Memory B cell (primary cell): ENCODE results near the gene NUP93.
A peak's percentile ranks its signal among the peaks of the same experiment; 100 is the strongest.

Source experiments
- ATAC-seq: fragments of 150-1000 bp; cut with Tn5 transposase; 2 replicates; pipeline ENCODE4 v1.10.0; 2021; ENCODE audit warnings: low read depth, mild to moderate bottlenecking, moderate library complexity
- DNase-seq, 2 donors: peaks; one replicate each; pipeline ENCODE4 v3.0.0; 2022; ENCODE audit warnings: low spot score in 2 of 2
- H3K27ac Mint-ChIP-seq: one replicate; pipeline ENCODE4 v1.8.0; 2022; ENCODE audit warnings: mild to moderate bottlenecking, moderate library complexity, mixed read lengths
- H3K27me3 Mint-ChIP-seq: one replicate; pipeline ENCODE4 v1.8.0; 2022; ENCODE audit warnings: mixed read lengths
- H3K36me3 Mint-ChIP-seq: one replicate; pipeline ENCODE4 v1.8.0; 2022; ENCODE audit warnings: mild to moderate bottlenecking, mixed read lengths
- H3K4me1 Mint-ChIP-seq: one replicate; pipeline ENCODE4 v1.8.0; 2022; ENCODE audit warnings: mixed read lengths
- H3K4me3 Mint-ChIP-seq: one replicate; pipeline ENCODE4 v1.8.0; 2022; ENCODE audit warnings: mild to moderate bottlenecking, moderate library complexity, mixed read lengths
- H3K9me3 Mint-ChIP-seq: one replicate; pipeline ENCODE4 v1.8.0; 2022; ENCODE audit warnings: mixed read lengths

Gene NUP93

DNA sequence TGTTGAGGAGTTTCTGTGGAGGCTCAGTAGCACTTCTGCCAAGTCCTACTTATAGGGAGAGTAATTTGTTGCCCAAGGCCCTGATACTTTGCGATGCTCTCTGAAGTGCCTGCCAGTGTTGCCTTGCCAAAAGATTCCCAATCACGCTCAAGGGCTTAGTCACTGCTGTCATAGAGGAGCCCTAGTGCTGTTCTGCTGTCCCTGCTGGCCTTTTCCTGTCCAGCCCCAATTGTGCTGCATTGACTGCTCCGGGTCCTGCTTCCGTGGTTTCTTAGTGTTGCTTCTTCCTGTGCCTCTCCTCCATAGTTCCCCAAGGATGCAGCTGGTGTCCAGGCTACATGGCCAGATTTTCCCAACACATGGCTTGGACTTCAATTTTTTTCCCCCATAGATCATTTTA lies 13.9 kb downstream of the NUP93 start:
- no peak for ATAC-seq
- Mint-ChIP-seq H3K27me3 (no peaks in the 10 kb centered on the region), H3K4me1 (peaks cover 10% of the 10 kb centered on the region), H3K36me3 (peaks cover 17% of the 10 kb centered on the region), H3K27ac (no peak overlapping the region), H3K4me3 (no peak overlapping the region), H3K9me3 (no peaks in the 10 kb centered on the region)
- no peak for DNase-seq

DNA sequence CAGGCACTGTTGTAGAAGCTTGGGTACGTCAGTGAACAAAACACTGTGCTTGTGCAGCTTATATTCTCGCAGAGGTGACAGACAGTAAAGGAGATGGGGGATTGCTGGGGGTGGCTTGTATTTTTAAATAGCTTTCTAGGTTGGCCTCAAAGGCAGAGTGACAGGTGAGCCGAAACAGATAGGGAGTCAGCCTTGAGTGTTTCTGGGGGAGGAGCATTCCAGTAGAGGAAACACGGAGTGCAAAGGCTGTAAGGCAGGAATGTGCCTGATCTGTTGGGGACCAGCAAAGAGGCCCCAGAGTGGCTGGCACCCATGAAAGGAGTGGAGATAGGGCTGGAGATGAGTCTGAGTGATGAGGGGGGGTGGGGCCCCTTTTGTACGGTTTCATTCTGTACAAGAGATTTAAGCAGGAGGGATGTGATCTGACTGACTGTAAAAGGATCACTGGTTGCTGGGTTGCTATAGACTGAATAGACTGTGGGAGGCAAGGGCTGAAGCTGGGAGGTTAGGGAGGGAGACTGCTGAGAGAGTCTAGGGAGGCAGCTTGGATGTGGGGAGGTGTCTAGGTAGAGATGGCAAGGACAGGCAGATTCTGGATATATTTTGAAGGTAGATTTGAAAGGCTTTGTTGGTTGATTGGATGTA lies 15.2 kb downstream of the NUP93 start:
- Mint-ChIP-seq H3K27me3 (no peaks in the 10 kb centered on the region), H3K9me3 (no peaks in the 10 kb centered on the region), H3K36me3 (peaks cover 24% of the 10 kb centered on the region), H3K4me1 (peaks cover 13% of the 10 kb centered on the region), H3K4me3 (no peak overlapping the region), H3K27ac (no peak overlapping the region)
- DNase-seq (no peak), ATAC-seq (no peak)

DNA sequence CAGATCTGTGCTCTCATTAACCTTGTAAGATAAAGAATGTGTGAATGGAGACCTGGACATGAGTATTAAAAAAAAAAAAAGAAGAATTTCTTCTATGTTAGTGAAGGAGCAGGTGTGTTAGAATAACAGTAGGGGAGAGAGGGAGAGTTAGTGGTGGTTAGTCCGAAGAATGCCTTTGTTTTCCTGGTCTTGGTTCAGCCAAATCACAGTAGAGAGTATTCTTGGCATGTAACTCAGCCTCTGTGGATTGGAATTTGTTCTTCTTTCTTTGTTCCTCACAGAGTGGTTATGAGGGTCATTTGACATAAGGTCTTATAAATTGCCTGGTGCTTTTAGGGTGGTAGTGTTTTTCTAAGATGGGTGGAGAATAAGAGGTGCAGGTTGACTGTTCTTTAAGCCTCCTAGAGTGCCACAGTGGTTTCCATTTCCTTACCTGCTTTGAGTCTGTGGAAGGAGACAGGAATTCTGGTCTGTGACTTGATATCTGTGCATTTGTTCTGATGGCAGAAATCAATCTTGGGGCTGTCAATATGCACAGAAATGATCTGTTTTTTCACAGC lies 17.6 kb downstream of the NUP93 start:
- Mint-ChIP-seq H3K27me3 (no peaks in the 10 kb centered on the region), H3K36me3 (peaks cover 32% of the 10 kb centered on the region), H3K27ac (peak overlapping the region; percentile 66), H3K4me1 (peaks cover 13% of the 10 kb centered on the region), H3K4me3 (no peak overlapping the region), H3K9me3 (no peaks in the 10 kb centered on the region)
- no peak for DNase-seq
- no peak for ATAC-seq

DNA sequence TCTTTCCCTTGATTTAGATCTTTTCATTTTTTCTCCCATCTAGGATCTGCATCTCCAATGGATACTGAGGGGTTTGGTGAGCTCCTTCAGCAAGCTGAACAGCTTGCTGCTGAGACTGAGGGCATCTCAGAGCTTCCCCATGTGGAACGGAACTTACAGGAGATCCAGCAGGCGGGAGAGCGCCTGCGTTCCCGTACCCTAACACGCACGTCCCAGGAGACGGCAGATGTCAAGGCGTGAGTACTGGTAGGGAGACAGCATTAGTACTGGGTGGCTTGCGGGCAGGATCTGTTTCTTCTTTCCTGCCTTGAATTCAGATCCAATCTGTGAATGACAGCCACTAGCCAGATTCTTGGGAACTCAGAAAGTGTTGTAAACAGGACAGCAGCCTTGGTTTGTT lies 18.3 kb downstream of the NUP93 start:
- Mint-ChIP-seq H3K27me3 (no peaks in the 10 kb centered on the region), H3K4me3 (no peak overlapping the region), H3K4me1 (peaks cover 13% of the 10 kb centered on the region), H3K27ac (peak overlapping the region; percentile 66), H3K36me3 (peaks cover 37% of the 10 kb centered on the region), H3K9me3 (no peaks in the 10 kb centered on the region)
- DNase-seq: no peak
- no peak for ATAC-seq

DNA sequence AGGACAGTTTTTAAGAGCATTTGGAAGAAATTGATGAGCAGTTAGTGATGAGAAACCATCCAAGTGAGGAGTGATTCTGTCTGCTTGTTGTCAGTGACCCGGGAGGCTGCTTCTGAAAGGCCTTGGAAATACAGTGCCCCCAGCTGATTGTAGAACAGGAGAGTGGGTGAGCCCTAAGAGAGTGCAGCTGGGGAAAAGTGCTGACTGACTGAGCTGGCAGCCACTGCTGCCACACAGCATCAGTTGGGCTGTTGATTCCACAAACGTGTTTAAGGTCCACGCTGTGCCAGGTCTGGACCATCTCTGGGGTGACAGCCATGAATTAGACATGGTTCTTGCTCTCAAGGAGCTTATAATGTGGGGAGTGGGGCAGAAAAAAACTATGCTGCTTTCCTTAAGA lies 18.9 kb downstream of the NUP93 start:
- Mint-ChIP-seq H3K4me3 (no peak overlapping the region), H3K4me1 (peaks cover 11% of the 10 kb centered on the region), H3K27me3 (no peaks in the 10 kb centered on the region), H3K27ac (no peak overlapping the region), H3K36me3 (peaks cover 39% of the 10 kb centered on the region), H3K9me3 (peaks cover 4% of the 10 kb centered on the region)
- DNase-seq (no peak), ATAC-seq (no peak)

DNA sequence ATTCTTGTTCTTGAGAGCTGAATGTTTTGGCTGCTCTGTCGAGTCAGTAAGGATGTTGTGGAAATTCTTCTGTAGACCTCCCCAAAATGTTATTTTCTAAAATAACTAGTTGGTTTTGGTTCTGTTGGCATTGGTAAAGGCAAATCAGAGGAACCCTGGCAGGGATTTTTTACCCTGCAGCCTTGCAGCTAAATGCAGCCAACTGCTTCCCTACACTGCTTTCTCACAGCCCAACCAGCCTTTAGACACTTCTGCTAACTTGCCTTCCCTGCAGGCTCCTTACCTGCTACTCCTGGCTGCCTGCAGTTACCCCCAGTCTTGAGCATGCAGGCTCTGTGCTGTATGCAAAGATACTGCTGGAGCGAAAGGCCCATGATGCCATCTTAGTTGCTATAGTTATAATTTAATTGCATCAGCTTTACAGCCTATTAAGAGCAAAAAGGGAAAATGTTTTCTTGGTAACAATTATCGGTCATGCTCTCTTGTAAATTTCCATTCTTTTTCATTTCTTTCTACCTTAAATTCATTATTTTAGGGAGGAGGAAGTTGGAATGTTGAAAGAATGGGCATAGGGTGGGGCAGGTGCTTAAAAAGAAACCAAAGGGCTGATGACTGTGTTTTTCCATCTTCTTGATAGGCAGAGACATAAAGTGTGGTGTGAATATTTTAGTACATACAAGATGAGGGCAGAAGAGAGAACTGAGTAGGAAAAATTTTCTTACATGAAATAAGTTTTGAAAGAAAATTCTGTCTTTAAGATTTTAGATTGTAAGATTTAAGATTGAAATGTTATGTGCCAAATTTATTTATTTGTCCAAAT lies 20.0 kb downstream of the NUP93 start:
- no peaks in the 10 kb centered on the region for H3K27me3 Mint-ChIP-seq

DNA sequence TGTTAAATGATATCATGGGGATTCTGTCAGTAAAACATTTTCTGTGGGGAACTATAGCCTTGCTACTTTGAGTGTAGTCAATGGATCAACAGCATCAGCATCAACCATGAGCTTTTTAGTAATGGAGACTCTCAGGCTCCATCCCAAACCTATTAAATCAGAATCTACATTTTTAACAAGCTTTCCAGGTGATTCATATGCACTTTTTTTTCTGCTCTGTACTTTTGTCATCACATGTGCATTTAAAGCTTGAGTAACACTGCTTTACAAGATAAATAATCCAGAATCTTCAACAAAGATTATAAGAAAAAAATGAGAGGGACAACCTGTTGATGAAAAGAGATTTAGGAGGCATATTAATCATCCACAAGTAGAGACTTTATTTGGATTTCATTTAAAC lies 23.5 kb downstream of the NUP93 start:
- ATAC-seq (no peak), DNase-seq (no peak)
- Mint-ChIP-seq H3K9me3 (peaks cover 5% of the 10 kb centered on the region), H3K4me3 (no peak overlapping the region), H3K4me1 (peaks cover 5% of the 10 kb centered on the region), H3K36me3 (peaks cover 42% of the 10 kb centered on the region), H3K27ac (no peak overlapping the region), H3K27me3 (no peaks in the 10 kb centered on the region)

More for the DNA sequence above, 20.0 kb downstream of the NUP93 start:
- peaks cover 7% of the 10 kb centered on the region for H3K4me1 Mint-ChIP-seq
- H3K9me3 Mint-ChIP-seq: peaks cover 5% of the 10 kb centered on the region
- no peak overlapping the region for H3K27ac Mint-ChIP-seq
- H3K4me3 Mint-ChIP-seq: no peak overlapping the region
- no peak for DNase-seq
- H3K36me3 Mint-ChIP-seq: peaks cover 42% of the 10 kb centered on the region
- ATAC-seq: no peak

DNA sequence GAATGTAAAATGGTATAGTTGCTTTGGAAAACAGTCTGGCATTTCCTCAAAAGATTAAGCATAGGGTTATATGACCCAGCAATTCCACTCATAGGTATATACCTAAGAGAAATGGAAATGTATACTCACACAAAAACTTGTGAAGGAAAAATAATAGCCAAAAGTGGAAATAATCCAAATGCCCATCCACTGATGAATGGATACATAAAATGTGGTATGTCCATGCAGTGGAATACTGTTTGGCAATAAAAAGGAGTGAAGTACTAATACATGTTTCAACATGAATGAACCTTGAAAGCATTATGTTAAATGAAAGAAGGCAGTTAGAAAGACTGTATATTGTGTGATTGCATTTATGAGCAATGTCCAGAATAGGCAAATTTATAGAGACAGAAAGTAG lies 25.1 kb downstream of the NUP93 start:
- no peak for DNase-seq
- Mint-ChIP-seq H3K4me3 (no peak overlapping the region), H3K27me3 (no peaks in the 10 kb centered on the region), H3K36me3 (peaks cover 39% of the 10 kb centered on the region), H3K27ac (no peak overlapping the region), H3K4me1 (peaks cover 2% of the 10 kb centered on the region), H3K9me3 (peaks cover 5% of the 10 kb centered on the region)
- no peak for ATAC-seq

DNA sequence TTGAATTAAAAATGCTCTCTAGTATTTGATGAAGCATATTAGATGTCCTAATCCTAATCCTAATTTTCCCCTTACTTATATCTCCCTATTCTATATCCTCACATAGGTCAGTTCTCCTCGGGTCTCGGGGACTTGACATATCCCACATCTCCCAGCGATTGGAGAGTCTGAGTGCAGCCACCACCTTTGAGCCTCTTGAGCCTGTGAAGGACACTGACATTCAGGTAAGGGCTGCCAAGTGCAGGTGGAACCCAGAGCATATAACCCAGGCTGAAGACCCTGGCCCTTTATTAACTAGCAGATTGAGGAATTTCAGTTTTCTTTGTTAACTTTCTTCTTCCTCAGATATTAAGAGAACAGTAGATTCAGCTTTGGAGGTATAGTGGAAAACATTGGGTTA lies 28.5 kb downstream of the NUP93 start:
- no peak overlapping the region for H3K27ac Mint-ChIP-seq
- DNase-seq (no peak), ATAC-seq (no peak)
- H3K9me3 Mint-ChIP-seq: peaks cover 5% of the 10 kb centered on the region
- H3K4me3 Mint-ChIP-seq: no peak overlapping the region
- H3K36me3 Mint-ChIP-seq: peaks cover 31% of the 10 kb centered on the region
- H3K27me3 Mint-ChIP-seq: no peaks in the 10 kb centered on the region
- H3K4me1 Mint-ChIP-seq: peaks cover 5% of the 10 kb centered on the region

DNA sequence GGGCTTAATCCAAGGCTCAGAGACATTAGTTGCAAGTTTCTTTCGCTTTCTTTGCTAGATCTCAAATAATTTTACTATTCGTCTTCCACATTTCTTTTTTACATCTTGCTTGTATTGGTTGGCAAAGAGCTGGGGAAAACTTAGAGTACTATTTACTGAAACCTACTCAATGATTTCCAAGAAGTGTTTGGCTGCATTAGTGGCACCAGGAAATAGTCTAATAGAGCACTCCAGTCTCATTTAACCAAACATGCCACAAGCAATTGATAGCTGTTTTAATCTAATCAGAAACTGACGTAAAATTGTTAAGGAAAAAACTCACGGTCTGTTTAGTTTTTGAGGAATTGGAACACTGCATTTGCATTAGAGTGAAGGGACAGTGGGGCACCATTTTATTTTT lies 29.0 kb downstream of the NUP93 start:
- Mint-ChIP-seq H3K4me1 (peaks cover 5% of the 10 kb centered on the region), H3K27me3 (no peaks in the 10 kb centered on the region), H3K36me3 (peaks cover 28% of the 10 kb centered on the region), H3K27ac (no peak overlapping the region), H3K9me3 (no peaks in the 10 kb centered on the region), H3K4me3 (no peak overlapping the region)
- no peak for ATAC-seq
- DNase-seq: no peak

DNA sequence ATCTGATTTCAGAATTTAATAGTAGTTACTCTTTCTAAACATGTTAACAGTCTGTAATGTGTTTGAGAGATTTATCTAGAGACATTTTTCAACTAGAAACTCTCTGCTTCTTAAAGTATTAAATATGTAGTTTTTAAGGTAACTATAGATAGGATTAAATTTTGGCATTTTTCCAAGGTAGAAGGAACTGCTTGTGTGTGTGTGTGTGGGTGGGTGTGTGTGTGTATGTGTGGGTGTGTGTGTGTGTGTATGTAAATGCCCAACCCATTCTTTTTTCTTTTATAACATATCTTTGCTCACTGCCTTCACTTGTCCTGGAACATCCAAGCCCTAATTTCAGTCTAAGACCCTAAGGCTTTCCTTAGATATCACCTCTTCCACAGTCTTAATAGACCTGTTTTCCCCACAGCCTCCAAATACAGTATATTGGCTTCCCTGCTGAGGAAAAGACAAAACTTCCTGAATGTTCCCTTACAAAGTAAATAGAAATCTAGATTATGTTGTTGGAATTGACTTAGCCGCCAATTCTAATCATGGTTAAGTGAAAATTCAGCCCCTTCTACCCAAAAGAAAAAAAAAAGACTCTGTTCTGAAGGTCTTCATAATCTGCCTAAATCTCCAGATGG lies 33.5 kb downstream of the NUP93 start:
- no peak overlapping the region for H3K4me3 Mint-ChIP-seq
- peaks cover 3% of the 10 kb centered on the region for H3K4me1 Mint-ChIP-seq
- H3K36me3 Mint-ChIP-seq: peaks cover 16% of the 10 kb centered on the region
- no peaks in the 10 kb centered on the region for H3K9me3 Mint-ChIP-seq
- H3K27me3 Mint-ChIP-seq: no peaks in the 10 kb centered on the region
- ATAC-seq: no peak
- H3K27ac Mint-ChIP-seq: no peak overlapping the region
- no peak for DNase-seq

DNA sequence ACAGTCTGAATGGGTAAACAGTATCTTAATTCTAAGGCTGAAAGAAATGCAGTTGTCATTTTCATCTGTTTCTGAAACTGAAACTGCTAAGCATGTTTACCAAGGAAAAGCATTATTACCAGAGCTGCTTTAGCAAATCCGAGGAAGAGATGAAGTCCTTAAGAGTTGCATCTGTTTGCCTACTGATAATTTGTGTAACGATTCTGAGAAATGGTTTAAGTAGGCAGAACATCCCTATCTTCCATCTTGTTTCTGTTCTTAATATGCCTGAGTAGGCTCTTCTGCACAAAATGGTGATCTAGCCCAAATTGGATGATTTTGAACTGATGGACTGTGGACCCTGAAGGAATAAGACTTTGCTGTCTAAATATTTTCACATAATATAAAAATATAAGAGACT lies 34.9 kb downstream of the NUP93 start:
- H3K27me3 Mint-ChIP-seq: no peaks in the 10 kb centered on the region

DNA sequence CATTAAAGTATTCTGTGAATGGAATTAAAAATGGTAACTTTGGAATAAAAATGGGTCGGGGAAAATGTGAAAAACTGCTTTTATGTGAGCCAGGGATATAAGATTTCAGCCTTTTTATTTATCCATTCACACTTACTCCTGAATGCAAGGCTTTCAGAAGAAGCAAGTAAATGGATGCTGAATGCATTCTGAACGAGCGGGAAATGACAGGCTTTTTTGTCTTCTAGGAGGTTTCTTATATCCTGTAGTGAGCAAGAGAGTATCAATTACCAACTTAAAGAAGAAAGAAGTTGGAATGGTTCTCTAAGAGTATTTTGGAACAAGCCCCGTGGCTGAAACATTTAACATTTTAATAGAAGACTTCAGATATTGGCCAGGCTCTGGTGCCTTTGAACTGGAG lies 36.0 kb downstream of the NUP93 start:
- Mint-ChIP-seq H3K9me3 (no peaks in the 10 kb centered on the region), H3K4me3 (no peak overlapping the region), H3K27ac (no peak overlapping the region), H3K27me3 (no peaks in the 10 kb centered on the region), H3K4me1 (peaks cover 8% of the 10 kb centered on the region), H3K36me3 (peaks cover 9% of the 10 kb centered on the region)
- ATAC-seq (no peak), DNase-seq (no peak)

More for the DNA sequence above, 34.9 kb downstream of the NUP93 start:
- Mint-ChIP-seq H3K27ac (no peak overlapping the region), H3K4me3 (no peak overlapping the region), H3K9me3 (no peaks in the 10 kb centered on the region), H3K4me1 (peaks cover 3% of the 10 kb centered on the region), H3K36me3 (peaks cover 10% of the 10 kb centered on the region)
- ATAC-seq (no peak), DNase-seq (no peak)

DNA sequence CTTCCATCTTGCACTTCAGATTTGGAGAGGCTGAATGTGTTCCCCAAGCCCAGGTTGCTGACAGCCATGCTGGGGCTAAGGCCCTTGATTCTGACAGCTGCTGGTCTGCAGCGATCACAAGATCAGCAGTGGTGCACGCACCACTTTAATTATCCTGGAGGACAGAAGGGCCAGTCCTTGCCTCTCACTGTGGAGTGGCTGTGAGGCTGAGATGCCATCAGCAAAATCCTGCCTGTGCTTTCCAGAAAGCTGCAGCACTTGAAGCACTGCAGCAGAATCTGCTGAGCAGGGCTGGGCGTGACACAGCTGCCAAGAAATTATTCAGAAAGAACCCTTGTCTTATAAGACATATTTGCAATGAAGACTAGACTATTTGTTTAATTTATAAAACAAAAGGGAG lies 37.1 kb downstream of the NUP93 start:
- Mint-ChIP-seq H3K4me1 (peaks cover 16% of the 10 kb centered on the region), H3K27me3 (no peaks in the 10 kb centered on the region), H3K9me3 (no peaks in the 10 kb centered on the region), H3K4me3 (no peak overlapping the region), H3K27ac (no peak overlapping the region), H3K36me3 (peaks cover 9% of the 10 kb centered on the region)
- no peak for DNase-seq
- no peak for ATAC-seq
